ENCODE measurements around the gene RASA3. TPM values are rescaled to one million over a fixed set of nuclear protein-coding genes. Genes with fewer than 3 reads are reported as not detected.

Gene RASA3
- total RNA-seq, 1 experiment from 2014 or later: 0.95 TPM

GRCh38 chr13:113928685-113929627, 203.5 kb downstream of the RASA3 start:
- Histone ChIP-seq H3K27me3 (replicated peaks; ENCODE audit: control insufficient read depth, insufficient read depth, low read length) (no peaks in the 10 kb centered on the region), H3K36me3 (ENCODE audit: control insufficient read depth, insufficient read depth, low read length) (no peaks in the 10 kb centered on the region), H3K4me1 (no peaks in the 10 kb centered on the region), H3K9me3 (no peaks in the 10 kb centered on the region), H3K4me3 (ENCODE audit: low read depth, low read length) (no peak overlapping the region)
- Mint-ChIP-seq H3K9me3 (ENCODE audit: unreplicated experiment) (no peaks in the 10 kb centered on the region), H3K36me3 (ENCODE audit: insufficient read depth, unreplicated experiment) (no peaks in the 10 kb centered on the region), H3K4me3 (ENCODE audit: unreplicated experiment) (no peak overlapping the region), H3K4me1 (ENCODE audit: low read depth, unreplicated experiment) (no peaks in the 10 kb centered on the region), H3K27ac (ENCODE audit: unreplicated experiment) (no peak overlapping the region), H3K27me3 (ENCODE audit: insufficient read depth, unreplicated experiment) (peaks cover 5% of the 10 kb centered on the region)
- ChIA-PET POLR2A (no interaction called here), CTCF (no interaction called here)
- peak in 1 of 2 experiments; percentile 32 for DNase-seq
- intact Hi-C loops (cut with micrococcal nuclease; ENCODE audit: unreplicated experiment): no loop called here
- TF ChIP-seq CTCF (IDR thresholded peaks at IDR 0.05; ENCODE audit: insufficient read depth in 1 of 2, low read depth in 1 of 2, low read length in 1 of 2, severe bottlenecking in 1 of 2, unreplicated experiment in 1 of 2): no peak
- no TSS peak for BruUV-seq (replicated peaks)

Other genes with a start within 250 kb of the RASA3 start
- gene C13orf46, start 158.5 kb downstream of the RASA3 start, total RNA-seq (2022): not detected in 2 replicates
- not detected in 2 replicates for gene CFAP97D2, start 46.6 kb upstream of the RASA3 start, total RNA-seq (2022)
- gene CDC16, start 102.3 kb upstream of the RASA3 start, total RNA-seq (2022): 80.5 and 80.8 TPM in 2 replicates
- gene UPF3A, start 149.0 kb upstream of the RASA3 start, total RNA-seq (2022): 86.2 and 88.3 TPM in 2 replicates
- 39.6 and 42.1 TPM in 2 replicates for gene CHAMP1, start 181.9 kb upstream of the RASA3 start, total RNA-seq (2022)